Measurements from ENCODE around the gene PRKCH. TPM values are rescaled to one million over a fixed set of nuclear protein-coding genes. Genes with fewer than 3 reads are reported as not detected.

Gene PRKCH
- total and polyA plus RNA-seq, 2 experiments from 2014 or later, result 7.1 to 11.2 TPM

DNA sequence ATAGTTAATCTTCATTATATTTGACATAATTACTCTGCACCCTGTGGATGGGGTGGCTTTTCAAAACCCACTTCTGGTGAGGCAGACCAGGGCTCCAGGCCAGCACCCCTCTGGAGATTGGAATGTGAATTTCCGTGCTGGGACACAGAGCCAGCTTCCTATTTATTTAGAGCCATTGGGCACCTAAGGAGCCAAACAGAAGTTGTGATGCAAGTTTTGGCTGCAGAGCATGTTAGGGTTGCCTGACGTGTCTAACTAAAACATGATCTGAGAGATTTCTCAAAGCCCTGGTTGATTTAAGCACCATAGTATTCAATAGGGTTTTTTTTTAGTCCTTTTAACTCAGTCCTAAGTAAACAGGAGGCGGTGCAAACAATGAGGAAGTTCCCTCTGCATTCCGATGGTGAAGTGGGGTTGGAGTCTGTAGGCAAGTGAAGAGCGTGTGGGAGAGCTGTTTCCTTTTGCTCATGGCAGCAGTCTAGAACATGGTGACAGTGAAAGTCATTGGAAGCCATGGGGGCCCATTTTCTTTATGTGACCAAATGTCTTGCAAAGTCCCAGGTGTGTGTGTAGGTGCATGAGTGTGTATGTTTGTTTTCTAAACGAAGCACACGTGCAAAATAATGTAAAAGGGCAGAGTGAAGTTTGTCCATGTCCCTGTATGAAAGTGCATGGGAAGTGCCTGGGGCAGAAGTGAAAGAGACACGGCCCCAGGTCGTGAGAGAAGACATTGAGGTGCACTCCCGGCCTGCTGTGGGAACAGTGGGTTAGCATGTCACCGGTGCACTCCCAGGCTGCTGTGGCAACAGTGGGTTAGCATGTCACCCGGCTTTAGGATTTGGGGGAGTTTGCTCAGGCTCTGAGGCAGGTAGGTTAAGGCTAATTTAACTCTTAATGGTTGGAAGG is 117.7 kb downstream of the PRKCH start:
- H3K79me2 ChIP-seq, result no peaks in the 10 kb centered on the region
- no peaks in the 10 kb centered on the region for H4K20me1 ChIP-seq (ENCODE audit: insufficient read depth, poor library complexity, severe bottlenecking)
- peak overlapping the region; percentile 33 for H3K27ac ChIP-seq
- no peaks in the 10 kb centered on the region for H3K27me3 ChIP-seq
- no peaks in the 10 kb centered on the region for H3K9me3 ChIP-seq (ENCODE audit: low read depth)
- TF ChIP-seq, protein P1, sequence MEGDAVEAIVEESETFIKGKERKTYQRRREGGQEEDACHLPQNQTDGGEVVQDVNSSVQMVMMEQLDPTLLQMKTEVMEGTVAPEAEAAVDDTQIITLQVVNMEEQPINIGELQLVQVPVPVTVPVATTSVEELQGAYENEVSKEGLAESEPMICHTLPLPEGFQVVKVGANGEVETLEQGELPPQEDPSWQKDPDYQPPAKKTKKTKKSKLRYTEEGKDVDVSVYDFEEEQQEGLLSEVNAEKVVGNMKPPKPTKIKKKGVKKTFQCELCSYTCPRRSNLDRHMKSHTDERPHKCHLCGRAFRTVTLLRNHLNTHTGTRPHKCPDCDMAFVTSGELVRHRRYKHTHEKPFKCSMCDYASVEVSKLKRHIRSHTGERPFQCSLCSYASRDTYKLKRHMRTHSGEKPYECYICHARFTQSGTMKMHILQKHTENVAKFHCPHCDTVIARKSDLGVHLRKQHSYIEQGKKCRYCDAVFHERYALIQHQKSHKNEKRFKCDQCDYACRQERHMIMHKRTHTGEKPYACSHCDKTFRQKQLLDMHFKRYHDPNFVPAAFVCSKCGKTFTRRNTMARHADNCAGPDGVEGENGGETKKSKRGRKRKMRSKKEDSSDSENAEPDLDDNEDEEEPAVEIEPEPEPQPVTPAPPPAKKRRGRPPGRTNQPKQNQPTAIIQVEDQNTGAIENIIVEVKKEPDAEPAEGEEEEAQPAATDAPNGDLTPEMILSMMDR (IDR thresholded peaks at IDR 0.05; ENCODE audit: poor library complexity), result no peak
- TF ChIP-seq EZH2phosphoT487 (IDR thresholded peaks at IDR 0.05; ENCODE audit: low read depth, severe bottlenecking, unreplicated experiment) (no peak), EZH2 (IDR thresholded peaks at IDR 0.05; ENCODE audit: borderline replicate concordance) (no peak)
- no peaks in the 10 kb centered on the region for H3K36me3 ChIP-seq (replicated peaks; ENCODE audit: insufficient read depth, low read depth)
- no peak overlapping the region for H3K4me3 ChIP-seq
- peak; percentile 51 for DNase-seq (ENCODE audit: low spot score)
- 32% methylated on average over 12 of the region's 12 CpGs for WGBS (ENCODE audit: low lambda C conversion rate, missing lambda C conversion rate)
- H3K9me2 ChIP-seq (replicated peaks; ENCODE audit: insufficient read depth), result no peaks in the 10 kb centered on the region
- peaks cover 6% of the 10 kb centered on the region for H3K4me1 ChIP-seq (ENCODE audit: insufficient read depth)
- peak overlapping the region; percentile 6 for H2AFZ ChIP-seq
- H3K4me2 ChIP-seq, result peak overlapping the region; percentile 61

DNA sequence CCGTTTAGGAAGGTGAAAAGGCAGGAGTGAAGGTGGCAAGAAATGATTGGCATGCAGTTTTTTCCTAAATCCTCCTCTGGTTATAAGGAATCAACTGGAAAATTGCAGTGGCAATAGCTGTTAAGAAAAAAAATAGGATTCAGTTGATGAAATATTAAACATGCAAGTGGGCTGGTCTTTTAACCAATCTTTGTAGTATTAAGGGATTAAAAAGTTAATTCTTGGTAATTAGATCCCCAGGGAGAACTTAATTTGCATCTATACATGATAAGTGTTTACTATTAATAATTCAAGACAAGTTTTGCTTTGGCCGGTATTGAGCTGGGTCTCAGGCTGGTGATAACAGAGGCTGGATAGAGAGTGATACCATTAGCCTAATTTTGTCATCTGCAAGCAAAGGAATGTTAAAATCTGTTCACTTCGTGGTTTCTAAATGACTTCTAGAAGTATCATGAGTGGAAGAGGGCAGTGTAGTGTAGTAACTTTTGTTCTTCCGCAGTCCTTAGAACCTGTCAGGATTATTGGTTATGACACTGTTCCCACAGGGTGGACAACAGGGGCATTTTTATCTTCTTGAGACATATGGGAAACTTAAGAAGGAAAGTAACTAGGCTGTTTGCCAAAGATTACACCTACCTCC is 118.5 kb downstream of the PRKCH start:
- TF ChIP-seq, protein P1 (IDR thresholded peaks at IDR 0.05; ENCODE audit: poor library complexity), result no peak
- TF ChIP-seq EZH2 (IDR thresholded peaks at IDR 0.05; ENCODE audit: borderline replicate concordance) (no peak), EZH2phosphoT487 (IDR thresholded peaks at IDR 0.05; ENCODE audit: low read depth, severe bottlenecking, unreplicated experiment) (no peak)
- DNase-seq (ENCODE audit: low spot score), result no peak
- no peak overlapping the region for H3K4me3 ChIP-seq
- no peaks in the 10 kb centered on the region for H3K9me3 ChIP-seq (ENCODE audit: low read depth)
- no peak overlapping the region for H3K27ac ChIP-seq
- WGBS (ENCODE audit: low lambda C conversion rate, missing lambda C conversion rate), result 83% methylated on average over 4 of the region's 4 CpGs
- H4K20me1 ChIP-seq (ENCODE audit: insufficient read depth, poor library complexity, severe bottlenecking), result no peaks in the 10 kb centered on the region
- H3K27me3 ChIP-seq, result no peaks in the 10 kb centered on the region
- H3K79me2 ChIP-seq, result no peaks in the 10 kb centered on the region
- peak overlapping the region; percentile 61 for H3K4me2 ChIP-seq
- H2AFZ ChIP-seq, result peak overlapping the region; percentile 6
- H3K9me2 ChIP-seq (replicated peaks; ENCODE audit: insufficient read depth), result no peaks in the 10 kb centered on the region
- no peaks in the 10 kb centered on the region for H3K36me3 ChIP-seq (replicated peaks; ENCODE audit: insufficient read depth, low read depth)
- H3K4me1 ChIP-seq (ENCODE audit: insufficient read depth), result peaks cover 6% of the 10 kb centered on the region

DNA sequence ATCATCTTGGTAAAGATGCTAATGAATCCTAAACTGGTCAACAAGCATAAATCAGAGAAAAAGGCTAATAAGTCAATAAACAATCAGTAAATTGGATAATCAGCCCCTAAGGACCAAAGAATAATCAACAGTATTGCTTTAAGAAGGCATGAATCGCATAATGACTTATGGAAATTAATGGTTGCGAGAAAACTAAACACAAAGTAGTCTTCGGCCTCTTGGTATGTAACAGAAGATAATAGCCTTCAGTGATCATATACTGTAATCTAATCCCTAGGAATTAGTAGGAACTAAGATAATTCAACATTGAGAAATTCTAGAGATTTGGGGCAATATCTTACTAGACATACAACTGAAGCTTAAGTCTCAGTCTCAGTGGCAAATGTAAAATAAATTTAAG is 122.1 kb downstream of the PRKCH start:
- H4K20me1 ChIP-seq (ENCODE audit: insufficient read depth, poor library complexity, severe bottlenecking), result no peaks in the 10 kb centered on the region
- H3K4me1 ChIP-seq (ENCODE audit: insufficient read depth), result peaks cover 6% of the 10 kb centered on the region
- H3K4me3 ChIP-seq, result no peak overlapping the region
- DNase-seq (ENCODE audit: low spot score), result no peak
- no peak for TF ChIP-seq EZH2 (IDR thresholded peaks at IDR 0.05; ENCODE audit: borderline replicate concordance)
- TF ChIP-seq, protein P1 (IDR thresholded peaks at IDR 0.05; ENCODE audit: poor library complexity), result no peak
- no peak for TF ChIP-seq EZH2phosphoT487 (IDR thresholded peaks at IDR 0.05; ENCODE audit: low read depth, severe bottlenecking, unreplicated experiment)
- no peaks in the 10 kb centered on the region for H3K27me3 ChIP-seq
- H3K36me3 ChIP-seq (replicated peaks; ENCODE audit: insufficient read depth, low read depth), result no peaks in the 10 kb centered on the region
- 81% methylated on average over 3 of the region's 3 CpGs for WGBS (ENCODE audit: low lambda C conversion rate, missing lambda C conversion rate)
- no peaks in the 10 kb centered on the region for H3K79me2 ChIP-seq
- H3K4me2 ChIP-seq, result no peak overlapping the region
- no peaks in the 10 kb centered on the region for H3K9me3 ChIP-seq (ENCODE audit: low read depth)
- H3K9me2 ChIP-seq (replicated peaks; ENCODE audit: insufficient read depth), result no peaks in the 10 kb centered on the region
- no peak overlapping the region for H2AFZ ChIP-seq
- no peak overlapping the region for H3K27ac ChIP-seq

Measured in hepatocyte (in vitro differentiated cells).